A673 (cell line): ENCODE data around the gene PGLYRP3.

Experiments
- EZH2 ChIP-seq: fragments of 200-600 bp; sonication (generic); IDR thresholded peaks from 2 replicates; pipeline ENCODE4 v1.6.1; 2017; ENCODE audit warnings: borderline replicate concordance, low read depth, mild to moderate bottlenecking, mixed read lengths, antibody characterized with exemption, low read length; ENCODE audit not compliant: poor library complexity, severe bottlenecking
- TF ChIP-seq, protein P1 (sequence below): fragments of 300-800, 200-600 bp; sonication (generic); conservative IDR thresholded peaks from 2 replicates; pipeline ENCODE4 v1.5.1; 2017; ENCODE audit warnings: low read depth, mild to moderate bottlenecking, antibody characterized with exemption, low read length, moderate library complexity, mixed read lengths

- TF ChIP-seq, protein P1, sequence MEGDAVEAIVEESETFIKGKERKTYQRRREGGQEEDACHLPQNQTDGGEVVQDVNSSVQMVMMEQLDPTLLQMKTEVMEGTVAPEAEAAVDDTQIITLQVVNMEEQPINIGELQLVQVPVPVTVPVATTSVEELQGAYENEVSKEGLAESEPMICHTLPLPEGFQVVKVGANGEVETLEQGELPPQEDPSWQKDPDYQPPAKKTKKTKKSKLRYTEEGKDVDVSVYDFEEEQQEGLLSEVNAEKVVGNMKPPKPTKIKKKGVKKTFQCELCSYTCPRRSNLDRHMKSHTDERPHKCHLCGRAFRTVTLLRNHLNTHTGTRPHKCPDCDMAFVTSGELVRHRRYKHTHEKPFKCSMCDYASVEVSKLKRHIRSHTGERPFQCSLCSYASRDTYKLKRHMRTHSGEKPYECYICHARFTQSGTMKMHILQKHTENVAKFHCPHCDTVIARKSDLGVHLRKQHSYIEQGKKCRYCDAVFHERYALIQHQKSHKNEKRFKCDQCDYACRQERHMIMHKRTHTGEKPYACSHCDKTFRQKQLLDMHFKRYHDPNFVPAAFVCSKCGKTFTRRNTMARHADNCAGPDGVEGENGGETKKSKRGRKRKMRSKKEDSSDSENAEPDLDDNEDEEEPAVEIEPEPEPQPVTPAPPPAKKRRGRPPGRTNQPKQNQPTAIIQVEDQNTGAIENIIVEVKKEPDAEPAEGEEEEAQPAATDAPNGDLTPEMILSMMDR, result no peak
- TF ChIP-seq EZH2, result no peak
Measured at GRCh38 chr1:153347856-153348255, 35.1 kb upstream of the PGLYRP3 start.
